H9 (cell line): ENCODE measurements around the gene THAP2. TPM values are rescaled to one million over a fixed set of nuclear protein-coding genes. Genes with fewer than 3 reads are reported as not detected.
"Not testable (repeated sequence)": the region's sequence is repeated elsewhere in the genome, so short reads cannot be mapped to it uniquely, and the experiment has no call there.

Experiments used
- DNase-seq: peaks from one replicate; pipeline ENCODE4 v3.0.0-alpha.2; 2017
- H2AFZ ChIP-seq: one replicate; pipeline ENCODE4 v1.6.1; 2013; ENCODE audit warnings: mild to moderate bottlenecking, low read length, control low read depth, moderate library complexity
- H2AK5ac ChIP-seq: 2 replicates; pipeline ENCODE4 v1.6.1; 2013; ENCODE audit warnings: low read length, control low read depth, mixed read lengths; ENCODE audit not compliant: insufficient read length
- H2BK120ac ChIP-seq: one replicate; pipeline ENCODE4 v1.6.1; 2013; ENCODE audit warnings: low read depth, mild to moderate bottlenecking, low read length, control low read depth, inconsistent platforms; ENCODE audit not compliant: poor library complexity, severe bottlenecking
- H2BK12ac ChIP-seq: 2 replicates; pipeline ENCODE4 v1.6.1; 2013; ENCODE audit warnings: low read length, control low read depth, mixed read lengths, low read depth; ENCODE audit not compliant: insufficient read length
- H2BK15ac ChIP-seq: 2 replicates; pipeline ENCODE4 v1.6.1; 2013; ENCODE audit warnings: low read depth, low read length, control low read depth
- H2BK20ac ChIP-seq: one replicate; pipeline ENCODE4 v1.6.1; 2013; ENCODE audit warnings: low read depth, mild to moderate bottlenecking, low read length, control low read depth, inconsistent platforms; ENCODE audit not compliant: poor library complexity, severe bottlenecking
- H2BK5ac ChIP-seq: 2 replicates; pipeline ENCODE4 v1.6.1; 2013; ENCODE audit warnings: low read length, control low read depth, mixed read lengths; ENCODE audit not compliant: insufficient read length
- H3K14ac ChIP-seq: 2 replicates; pipeline ENCODE4 v1.6.1; 2013; ENCODE audit warnings: low read length, control low read depth; ENCODE audit not compliant: insufficient read depth
- H3K18ac ChIP-seq: 2 replicates; pipeline ENCODE4 v1.6.1; 2013; ENCODE audit warnings: low read depth, mild to moderate bottlenecking, mixed read lengths, low read length, control low read depth; ENCODE audit not compliant: insufficient read length
- H3K23ac ChIP-seq: 2 replicates; pipeline ENCODE4 v1.6.1; 2013; ENCODE audit warnings: low read length, control low read depth, mixed read lengths, low read depth; ENCODE audit not compliant: insufficient read length
- H3K23me2 ChIP-seq: 2 replicates; pipeline ENCODE4 v1.6.1; 2013; ENCODE audit warnings: low read depth, mild to moderate bottlenecking, mixed read lengths, low read length, control low read depth; ENCODE audit not compliant: insufficient read length, poor library complexity, severe bottlenecking
- H3K27ac ChIP-seq: 2 replicates; pipeline ENCODE4 v1.5.1; 2013; ENCODE audit warnings: low read length, control low read depth, mixed read lengths, low read depth; ENCODE audit not compliant: insufficient read length
- H3K27me3 ChIP-seq: 2 replicates; pipeline ENCODE4 v1.6.1; 2013; ENCODE audit warnings: low read length, control low read depth, inconsistent platforms; ENCODE audit not compliant: insufficient read depth
- H3K4ac ChIP-seq: 2 replicates; pipeline ENCODE4 v1.6.1; 2013; ENCODE audit warnings: low read depth, mild to moderate bottlenecking, control low read depth, inconsistent platforms, low read length, moderate library complexity
- H3K4me1 ChIP-seq: 2 replicates; pipeline ENCODE4 v1.6.1; 2013; ENCODE audit warnings: low read length, control low read depth, inconsistent platforms; ENCODE audit not compliant: insufficient read depth
- H3K4me2 ChIP-seq: 2 replicates; pipeline ENCODE4 v1.6.1; 2013; ENCODE audit warnings: low read length, control low read depth, mixed read lengths; ENCODE audit not compliant: insufficient read length, insufficient read depth
- H3K56ac ChIP-seq: 2 replicates; pipeline ENCODE4 v1.6.1; 2013; ENCODE audit warnings: low read depth, mild to moderate bottlenecking, mixed read lengths, low read length, control low read depth; ENCODE audit not compliant: insufficient read length
- H3K79me1 ChIP-seq: 2 replicates; pipeline ENCODE4 v1.6.1; 2013; ENCODE audit warnings: low read depth, mild to moderate bottlenecking, moderate library complexity, low read length, control low read depth, inconsistent platforms; ENCODE audit not compliant: insufficient read depth, poor library complexity, severe bottlenecking
- H3K79me2 ChIP-seq: 2 replicates; pipeline ENCODE4 v1.6.1; 2013; ENCODE audit warnings: low read length, control low read depth, inconsistent platforms; ENCODE audit not compliant: insufficient read depth
- H3K9ac ChIP-seq: 2 replicates; pipeline ENCODE4 v1.6.1; 2013; ENCODE audit warnings: low read length, control low read depth, mixed read lengths; ENCODE audit not compliant: insufficient read length; ENCODE audit errors: extremely low read depth
- H3K9me3 ChIP-seq: one replicate; pipeline ENCODE4 v1.6.1; 2013; ENCODE audit warnings: low read depth, low read length, inconsistent platforms; ENCODE audit not compliant: control insufficient read depth
- H3T11ph ChIP-seq: one replicate; pipeline ENCODE4 v1.6.1; 2013; ENCODE audit warnings: mild to moderate bottlenecking, low read length, control low read depth, inconsistent platforms
- H4K20me1 ChIP-seq: one replicate; pipeline ENCODE4 v1.6.1; 2013; ENCODE audit not compliant: control insufficient read depth, insufficient read length, insufficient read depth
- H4K5ac ChIP-seq: 2 replicates; pipeline ENCODE4 v1.6.1; 2013; ENCODE audit warnings: low read depth, mild to moderate bottlenecking, mixed read lengths, low read length, control low read depth; ENCODE audit not compliant: insufficient read length
- H4K8ac ChIP-seq: replicated peaks from 2 replicates; pipeline ENCODE4 v1.6.1; 2013; ENCODE audit warnings: low read length, control low read depth, mixed read lengths, low read depth; ENCODE audit not compliant: insufficient read length
- H4K91ac ChIP-seq: 2 replicates; pipeline ENCODE4 v1.6.1; 2013; ENCODE audit warnings: low read depth, mild to moderate bottlenecking, moderate library complexity, mixed read lengths, low read length, control low read depth; ENCODE audit not compliant: insufficient read length
- H3K27ac Mint-ChIP-seq, 3 experiments: 2 replicates in 2 of 3; 3 replicates in 1 of 3; pipeline ENCODE4 v1.8.0; 2020 to 2021; ENCODE audit warnings: mixed read lengths in 3 of 3, mild to moderate bottlenecking in 1 of 3, moderate library complexity in 1 of 3
- H3K27me3 Mint-ChIP-seq: 2 replicates; pipeline ENCODE4 v1.8.0; 2021; ENCODE audit warnings: low read depth, mild to moderate bottlenecking, moderate library complexity, mixed read lengths
- H3K36me3 Mint-ChIP-seq, 3 experiments: 2 replicates in 2 of 3; 3 replicates in 1 of 3; pipeline ENCODE4 v1.8.0; 2020 to 2021; ENCODE audit warnings: low read depth in 3 of 3, mixed read lengths in 3 of 3; ENCODE audit not compliant: insufficient read depth in 1 of 3
- H3K4me1 Mint-ChIP-seq, 2 experiments: 2 replicates each; pipeline ENCODE4 v1.8.0; 2020; ENCODE audit warnings: mixed read lengths in 2 of 2
- H3K4me3 Mint-ChIP-seq, 2 experiments: 2 replicates in 1 of 2; 3 replicates in 1 of 2; pipeline ENCODE4 v1.8.0; 2020 to 2021; ENCODE audit warnings: mild to moderate bottlenecking in 2 of 2, mixed read lengths in 2 of 2, moderate library complexity in 1 of 2
- H3K9me3 Mint-ChIP-seq, 2 experiments: 2 replicates in 1 of 2; 3 replicates in 1 of 2; pipeline ENCODE4 v1.8.0; 2020; ENCODE audit warnings: mild to moderate bottlenecking in 2 of 2, mixed read lengths in 2 of 2, moderate library complexity in 1 of 2
- CTCF ChIP-seq: fragments of 200-600 bp; sonication (generic); conservative IDR thresholded peaks from 3 replicates; pipeline ENCODE4 v1.8.0; 2021; ENCODE audit warnings: antibody characterized with exemption, mild to moderate bottlenecking
- WGBS: extraction: QIAGEN DNeasy Blood & Tissue Kit; methylation state at CpG from one replicate; pipeline ENCODE4 v1.1.7; 2013; ENCODE audit warnings: missing lambda C conversion rate, low lambda C conversion rate, mixed read lengths; ENCODE audit not compliant: insufficient read length; ENCODE audit errors: extremely low coverage; 5-methylcytosine and 5-hydroxymethylcytosine counted together
- total RNA-seq: library from RNA; stranded (reverse); gene quantifications from 2 replicates; pipeline ENCODE4 v1.2.1, GENCODE V29; 2021

The THAP2 gene
- total RNA-seq, 1 experiment from 2014 or later = 3.7 TPM

- Histone ChIP-seq H2AFZ (no peak overlapping the region), H3K27me3 (no peaks in the 10 kb centered on the region), H4K5ac (no peak overlapping the region), H2AK5ac (no peak overlapping the region), H4K91ac (no peak overlapping the region), H3K4me2 (no peak overlapping the region), H3K79me1 (no peaks in the 10 kb centered on the region), H4K8ac (no peak overlapping the region), H3K9ac (no peak overlapping the region), H2BK20ac (no peak overlapping the region), H3K4ac (no peak overlapping the region), H3K56ac (no peak overlapping the region), H3K4me1 (no peaks in the 10 kb centered on the region), H2BK120ac (no peak overlapping the region), H3K14ac (no peak overlapping the region), H3T11ph (no peak overlapping the region), H4K20me1 (no peaks in the 10 kb centered on the region), H3K9me3 (no peaks in the 10 kb centered on the region), H3K79me2 (no peaks in the 10 kb centered on the region), H3K23me2 (no peaks in the 10 kb centered on the region), H2BK5ac (no peak overlapping the region), H2BK12ac (no peak overlapping the region), H3K27ac (no peak overlapping the region), H3K18ac (no peak overlapping the region), H3K23ac (no peak overlapping the region), H2BK15ac (no peak overlapping the region)
- no CpG with 5 or more reads among the region's 1 CpG for WGBS
- Mint-ChIP-seq H3K9me3 (no peaks in the 10 kb centered on the region), H3K27ac (no peak overlapping the region), H3K27me3 (no peaks in the 10 kb centered on the region), H3K4me1 (peaks cover 0 to 2% of the 10 kb centered on the region in 2 experiments; a peak in 1 of 4 replicates), H3K36me3 (peaks cover 0 to 28% (median 22%) of the 10 kb centered on the region in 3 experiments; a peak in 5 of 7 replicates), H3K4me3 (no peak overlapping the region)
- no peak for TF ChIP-seq CTCF
- DNase-seq = no peak
Measured at GRCh38 chr12:71695782-71696181, 31.7 kb downstream of the THAP2 start.

- not testable (repeated sequence) for H3K23me2 ChIP-seq, H2BK20ac ChIP-seq, H2AK5ac ChIP-seq, H3K27ac ChIP-seq, H3K79me2 ChIP-seq, H3K56ac ChIP-seq, H3K23ac ChIP-seq, H3K4me3 Mint-ChIP-seq, H2BK5ac ChIP-seq, DNase-seq, H4K20me1 ChIP-seq, H3K9ac ChIP-seq, H2BK12ac ChIP-seq, H3K4ac ChIP-seq, H3K9me3 Mint-ChIP-seq, H3K27ac Mint-ChIP-seq, H3K9me3 ChIP-seq, H3K14ac ChIP-seq, H4K5ac ChIP-seq, H3K18ac ChIP-seq, H3K79me1 ChIP-seq, H3K4me1 ChIP-seq, H3K27me3 Mint-ChIP-seq, H4K8ac ChIP-seq, H3K4me2 ChIP-seq, H4K91ac ChIP-seq, H2BK15ac ChIP-seq, H3T11ph ChIP-seq, H2BK120ac ChIP-seq, H3K27me3 ChIP-seq, H2AFZ ChIP-seq, H3K4me1 Mint-ChIP-seq
- H3K36me3 Mint-ChIP-seq = peaks cover 0 to 28% (median 22%) of the 10 kb centered on the region in 3 experiments; a peak in 6 of 7 replicates
- no CpG with 5 or more reads among the region's 8 CpGs for WGBS
Measured at GRCh38 chr12:71702181-71702580, 38.1 kb downstream of the THAP2 start.
